CD1c-positive myeloid dendritic cell (primary cell): ENCODE measurements around the gene RBM15.

Experiments
- DNase-seq: peaks from one replicate; pipeline ENCODE4 v3.0.0-alpha.2; 2016; ENCODE audit errors: extremely low spot score

The RBM15 gene

GRCh38 chr1:110338886-110339406 is at the start of gene RBM15:
Gene RBM15, plus strand, starts transcription at chr1:110339377. Its CDS starts 29 bp downstream, at chr1:110339406.
- DNase-seq = peak; percentile 100

- DNase-seq = no peak
These were observed 47.7 kb upstream of the RBM15 start for GRCh38 chr1:110291241-110292030.

- no peak for DNase-seq
These were observed 47.0 kb upstream of the RBM15 start for GRCh38 chr1:110292031-110292741.

DNA sequence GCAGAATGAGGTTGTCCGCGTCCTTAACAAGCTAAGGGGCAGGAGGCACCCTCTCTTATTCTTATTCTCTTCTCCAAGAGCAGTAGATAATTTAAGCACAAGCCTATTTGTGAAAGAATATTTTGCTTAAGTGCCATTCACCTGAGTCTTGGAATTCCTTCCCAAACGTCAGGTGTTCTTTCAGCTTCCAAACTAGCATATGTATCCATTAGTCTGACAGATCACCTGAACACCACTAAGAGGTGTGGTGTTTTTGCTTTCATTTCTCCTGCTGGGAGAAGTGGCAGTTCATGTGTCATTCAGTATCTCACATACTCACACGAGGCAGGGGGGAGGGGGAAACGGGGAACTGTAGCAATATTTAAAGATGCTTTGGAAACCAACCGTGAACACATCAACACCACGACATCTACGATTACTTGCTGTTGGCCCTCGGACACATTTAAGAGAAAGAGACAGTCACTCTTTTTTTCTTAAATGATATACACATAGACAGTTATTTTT is 45.5 kb upstream of the RBM15 start:
- no peak for DNase-seq

DNA sequence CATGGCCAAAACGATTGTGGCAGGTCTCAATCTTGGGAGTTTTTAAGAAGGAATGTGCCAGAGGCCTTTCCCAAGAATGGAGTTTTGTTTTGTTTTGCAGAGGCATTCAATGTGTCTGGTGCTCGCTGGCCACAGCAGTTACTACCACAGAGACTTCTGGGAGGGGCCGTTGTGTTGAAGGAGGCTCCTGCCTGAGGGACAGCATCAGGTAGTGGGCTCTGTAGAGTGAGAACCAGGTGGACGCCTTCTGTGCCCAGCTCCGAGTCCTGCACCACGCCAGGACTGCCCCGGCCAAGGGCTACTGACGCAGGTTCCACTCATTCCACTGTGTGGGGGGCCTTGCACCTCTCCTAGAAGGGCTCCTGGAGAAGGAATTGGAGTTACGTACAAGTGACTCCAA is 44.9 kb upstream of the RBM15 start:
- DNase-seq = no peak

GRCh38 chr1:110298991-110299390 is 40.2 kb upstream of the RBM15 start:
- DNase-seq = no peak

- DNase-seq = no peak
These were observed 38.6 kb upstream of the RBM15 start for GRCh38 chr1:110300412-110301085.

DNA sequence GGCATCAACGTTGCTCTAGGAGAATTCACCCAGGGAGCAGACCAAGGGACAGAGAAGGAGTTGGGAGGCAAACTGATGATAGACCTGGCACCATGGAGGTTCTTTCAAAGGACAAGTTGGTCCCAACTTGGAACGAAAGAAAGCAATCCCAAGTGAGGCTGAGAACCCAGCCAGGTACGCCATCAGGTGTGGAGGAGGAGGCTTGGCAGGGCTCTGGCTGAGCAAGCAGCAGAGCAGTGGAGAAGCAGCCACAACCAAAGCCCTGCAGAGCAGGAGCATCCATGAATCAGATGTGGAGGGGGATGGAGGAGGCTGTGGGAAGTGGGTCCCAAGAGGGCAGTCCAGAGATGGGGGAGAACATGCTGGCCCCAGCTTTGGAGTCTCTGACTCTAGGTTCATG is 36.3 kb upstream of the RBM15 start:
- DNase-seq = no peak

- DNase-seq = peak; percentile 36
These were observed 33.2 kb upstream of the RBM15 start for GRCh38 chr1:110305900-110306420.

GRCh38 chr1:110307239-110307974 is 31.8 kb upstream of the RBM15 start:
- peak; percentile 53 for DNase-seq

DNA sequence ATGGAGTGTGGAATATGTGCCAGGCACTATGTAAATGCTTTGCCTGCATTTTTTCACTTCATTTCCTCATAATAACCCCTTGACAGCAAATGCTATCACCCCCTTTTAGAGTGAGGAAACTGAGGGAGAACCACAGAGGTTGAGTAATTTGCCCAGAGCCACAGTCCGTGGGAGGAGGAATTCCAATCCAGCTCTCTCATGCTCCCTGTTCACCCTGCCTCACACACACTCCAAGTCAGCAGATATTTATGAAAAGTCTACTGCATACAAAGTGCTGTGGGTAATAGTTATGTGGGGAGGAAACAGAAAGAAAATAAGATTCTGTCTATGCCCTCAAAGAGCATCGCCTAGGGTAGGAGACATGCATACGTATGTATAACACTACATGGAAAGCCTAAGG is 30.9 kb upstream of the RBM15 start:
- DNase-seq = peak; percentile 36

DNA sequence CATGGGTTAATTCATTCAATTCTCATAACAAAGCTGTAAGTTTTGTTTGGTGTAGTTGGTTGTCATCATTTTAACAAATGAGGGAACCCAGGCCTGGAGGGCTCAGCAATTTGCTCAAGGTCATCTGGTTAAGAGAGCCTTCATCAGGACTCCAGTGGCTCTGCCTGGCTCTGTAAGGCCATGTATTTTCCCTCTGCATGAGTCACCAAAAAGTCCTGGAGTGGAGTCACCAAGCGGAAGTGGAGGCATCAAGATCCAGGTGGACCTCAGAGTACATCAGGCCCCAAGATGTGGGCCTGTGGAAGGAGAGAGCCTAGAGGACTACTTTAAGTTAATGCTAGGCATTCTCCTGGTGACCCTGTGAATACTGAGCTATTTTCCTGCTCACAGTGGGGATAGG is 30.0 kb upstream of the RBM15 start:
- DNase-seq = no peak

GRCh38 chr1:110309767-110310166 is 29.4 kb upstream of the RBM15 start:
- DNase-seq = no peak

DNA sequence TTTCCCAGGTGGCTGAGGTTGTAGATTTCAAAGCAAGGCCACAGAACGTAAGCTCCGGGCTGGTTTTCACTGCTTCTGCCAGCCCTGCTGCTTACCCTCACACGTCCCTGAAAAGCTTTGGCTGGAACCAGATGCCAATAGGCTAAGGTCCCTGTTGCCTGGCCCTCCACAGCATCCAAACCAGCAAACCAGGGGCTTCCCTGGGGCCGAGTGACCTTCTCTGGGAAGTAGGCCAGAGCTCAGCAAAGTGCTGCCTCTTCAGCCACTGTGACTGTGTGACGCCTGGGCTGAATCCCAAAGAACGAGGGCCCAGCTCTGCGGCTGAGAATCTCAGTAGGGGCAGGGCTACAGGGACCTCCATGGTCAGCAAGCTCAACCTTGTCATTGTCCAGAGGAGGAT is 28.9 kb upstream of the RBM15 start:
- DNase-seq = no peak

- peak; percentile 77 for DNase-seq
These were observed 26.7 kb upstream of the RBM15 start for GRCh38 chr1:110312188-110313121.

GRCh38 chr1:110316735-110317134 is 22.4 kb upstream of the RBM15 start:
- DNase-seq = no peak

DNA sequence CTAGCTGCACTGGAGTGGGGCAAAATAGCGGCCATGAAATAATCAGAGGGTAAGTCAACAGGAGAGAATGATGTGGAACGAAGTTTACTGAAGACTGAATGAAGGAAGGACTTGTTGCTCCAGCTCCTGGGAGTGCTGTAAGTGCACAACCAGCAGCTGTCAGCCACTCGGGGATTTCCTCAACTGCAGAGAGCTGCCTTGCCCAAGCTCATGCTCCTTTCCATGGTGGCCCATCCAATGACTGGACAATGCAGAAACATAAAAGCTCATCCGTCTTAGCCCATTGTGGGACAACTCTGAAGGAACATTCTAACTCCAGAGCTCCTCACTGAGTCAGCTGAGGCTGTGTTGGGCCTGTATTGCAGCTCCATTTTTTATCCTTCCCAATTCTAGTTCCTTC is 21.1 kb upstream of the RBM15 start:
- DNase-seq = no peak

DNA sequence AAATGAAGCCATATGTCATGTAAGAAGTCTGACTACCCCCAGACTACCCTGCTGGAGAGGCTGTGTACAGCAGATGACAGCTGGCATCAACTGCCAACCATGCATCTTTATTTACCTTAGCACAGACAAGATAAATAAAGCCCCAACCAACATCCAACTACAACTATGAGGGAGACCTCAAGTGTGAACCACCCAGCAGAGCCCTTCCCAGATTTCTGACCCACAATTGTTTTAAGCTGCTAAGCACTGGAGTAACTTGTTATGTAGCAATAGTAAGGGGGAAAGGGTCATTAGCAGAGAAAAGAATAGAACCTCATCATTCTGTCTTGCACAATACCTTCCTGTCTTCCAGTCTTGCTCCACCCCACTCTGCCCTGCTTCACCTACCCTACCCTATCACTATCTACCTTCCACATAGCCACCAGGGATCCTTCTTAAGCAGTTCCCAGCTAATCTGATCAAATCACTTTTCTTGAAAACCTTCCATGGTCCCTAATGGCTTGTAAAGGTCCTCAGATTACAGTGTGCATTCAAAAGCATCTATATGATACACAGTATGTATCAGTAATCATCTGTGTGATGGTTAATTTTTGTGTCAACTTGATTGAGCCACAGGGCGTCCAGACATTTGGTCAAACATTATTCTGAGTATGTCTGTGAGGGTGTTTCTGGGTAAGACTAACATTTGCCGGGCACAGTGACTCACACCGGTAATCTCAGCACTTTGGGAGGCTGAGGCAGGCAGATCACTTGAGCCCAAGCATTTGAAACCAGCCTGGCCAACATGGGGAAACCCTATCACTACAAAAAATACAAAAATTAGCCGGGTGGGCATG is 19.6 kb upstream of the RBM15 start:
- DNase-seq = no peak

GRCh38 chr1:110320168-110320518 is 19.0 kb upstream of the RBM15 start:
- DNase-seq = no peak
